Measurements from ENCODE around the gene CCDC66. TPM values are rescaled to one million over a fixed set of nuclear protein-coding genes. Genes with fewer than 3 reads are reported as not detected.

The CCDC66 gene
- 3.4 and 5.9 TPM in 2 replicates for total RNA-seq

GRCh38 chr3:56556908-56557830 is at the start of gene CCDC66:
Gene CCDC66, plus strand, starts transcription at chr3:56557175. Its CDS starts 68 bp downstream, at chr3:56557243.

Other genes starting within 250 kb of the CCDC66 start
- 0.30 and 0.50 TPM in 2 replicates for gene ERC2, start 88.7 kb upstream of the CCDC66 start, total RNA-seq
- gene TASOR, start 126.1 kb downstream of the CCDC66 start, total RNA-seq: 25.3 and 33.0 TPM in 2 replicates
- 1.7 and 2.1 TPM in 2 replicates for gene ARHGEF3, start 244.8 kb downstream of the CCDC66 start, total RNA-seq